Fibroblast of lung (primary cell): Measurements from ENCODE around the gene EPS15. TPM values are rescaled to one million over a fixed set of nuclear protein-coding genes. Genes with fewer than 3 reads are reported as not detected.

ENCODE experiments used
- DNase-seq, 2 donors: peaks; one replicate each; pipeline versions ENCODE4 v3.0.0 to v3.0.0-alpha.2; 2010; ENCODE audit warnings: low read depth in 2 of 2
- H2AFZ ChIP-seq: 2 replicates; pipeline ENCODE4 v1.5.1; 2012; ENCODE audit warnings: low read length, control low read depth, inconsistent platforms
- H3K27ac ChIP-seq: 2 replicates; pipeline ENCODE4 v1.5.1; 2011; ENCODE audit warnings: low read length, control low read depth; ENCODE audit not compliant: insufficient read depth
- H3K27me3 ChIP-seq: 2 replicates; pipeline ENCODE4 v1.5.1; 2011; ENCODE audit warnings: mild to moderate bottlenecking, low read length; ENCODE audit not compliant: control insufficient read depth, insufficient read depth
- H3K36me3 ChIP-seq: 2 replicates; pipeline ENCODE4 v1.5.1; 2011; ENCODE audit warnings: low read length; ENCODE audit not compliant: control insufficient read depth, insufficient read depth
- H3K4me1 ChIP-seq: 2 replicates; pipeline ENCODE4 v1.5.1; 2011; ENCODE audit warnings: low read length; ENCODE audit not compliant: control insufficient read depth, insufficient read depth; ENCODE audit errors: extremely low read depth
- H3K4me2 ChIP-seq: 2 replicates; pipeline ENCODE4 v1.5.1; 2011; ENCODE audit warnings: low read length, control low read depth; ENCODE audit not compliant: insufficient read depth; ENCODE audit errors: extremely low read depth
- H3K4me3 ChIP-seq, 4 experiments: fragments of 200-600 bp in 1 of 4; sonication (generic) in 1 of 4; replicated peaks in 1 of 4; 2 replicates each; pipeline ENCODE4 v1.5.1; 2011 to 2016; ENCODE audit warnings: low read length in 4 of 4, low read depth in 3 of 4, mild to moderate bottlenecking in 3 of 4, control low read depth in 2 of 4, inconsistent platforms in 1 of 4, mixed read lengths in 1 of 4; ENCODE audit not compliant: insufficient read depth in 1 of 4; ENCODE audit errors: control extremely low read depth in 1 of 4
- H3K79me2 ChIP-seq: 2 replicates; pipeline ENCODE4 v1.5.1; 2012; ENCODE audit warnings: mild to moderate bottlenecking, low read length, inconsistent platforms; ENCODE audit not compliant: control insufficient read depth, insufficient read depth
- H3K9ac ChIP-seq: 2 replicates; pipeline ENCODE4 v1.5.1; 2011; ENCODE audit warnings: mild to moderate bottlenecking, low read length, control low read depth; ENCODE audit not compliant: insufficient read depth
- H3K9me3 ChIP-seq: 2 replicates; pipeline ENCODE4 v1.5.1; 2012; ENCODE audit warnings: low read depth, low read length; ENCODE audit not compliant: control insufficient read depth, insufficient read depth
- H4K20me1 ChIP-seq: 2 replicates; pipeline ENCODE4 v1.5.1; 2011; ENCODE audit warnings: low read length; ENCODE audit not compliant: control insufficient read depth, insufficient read depth; ENCODE audit errors: extremely low read depth
- EZH2 ChIP-seq: IDR thresholded peaks from 2 replicates; pipeline ENCODE4 v1.5.1; 2012; ENCODE audit warnings: low read length, control low read depth, mild to moderate bottlenecking; ENCODE audit errors: missing control alignments
- polyA plus RNA-seq, 2 donors: library from polyadenylated mRNA; depleted of rRNA in 1 of 2; stranded (reverse) in 1 of 2; unstranded in 1 of 2; fragments of >200 nt; gene quantifications; 2 replicates each; pipeline ENCODE4 v1.2.1, GENCODE V29; 2011 to 2012; ENCODE audit warnings: missing spikeins in 1 of 2
- total RNA-seq: library from RNA; depleted of rRNA; stranded (reverse); fragments of >200 nt; gene quantifications from 2 replicates; pipeline ENCODE4 v1.2.1, GENCODE V29; 2014
- TF ChIP-seq, protein P1 (sequence below), 2 donors: IDR thresholded peaks in 1 of 2; conservative IDR thresholded peaks in 1 of 2; 1 replicate in 1 of 2; 2 replicates in 1 of 2; pipeline ENCODE4 v1.5.1; 2011 to 2012; ENCODE audit warnings: low read length in 2 of 2, control low read depth in 1 of 2, inconsistent platforms in 1 of 2, low read depth in 1 of 2, mild to moderate bottlenecking in 1 of 2

EPS15 gene
- total and polyA plus RNA-seq, 2 donors (not counting 1 experiment from before 2014, with no cell fraction given) = 67.7 to 75.5 TPM

- Histone ChIP-seq H3K9me3 (no peaks in the 10 kb centered on the region), H3K4me3 (no peak overlapping the region), H3K36me3 (no peaks in the 10 kb centered on the region), H4K20me1 (no peaks in the 10 kb centered on the region), H3K4me1 (peaks cover 2% of the 10 kb centered on the region), H3K27me3 (no peaks in the 10 kb centered on the region), H3K27ac (no peak overlapping the region), H3K4me2 (no peak overlapping the region), H3K9ac (no peak overlapping the region), H3K79me2 (no peaks in the 10 kb centered on the region), H2AFZ (no peak overlapping the region)
- TF ChIP-seq, protein P1, sequence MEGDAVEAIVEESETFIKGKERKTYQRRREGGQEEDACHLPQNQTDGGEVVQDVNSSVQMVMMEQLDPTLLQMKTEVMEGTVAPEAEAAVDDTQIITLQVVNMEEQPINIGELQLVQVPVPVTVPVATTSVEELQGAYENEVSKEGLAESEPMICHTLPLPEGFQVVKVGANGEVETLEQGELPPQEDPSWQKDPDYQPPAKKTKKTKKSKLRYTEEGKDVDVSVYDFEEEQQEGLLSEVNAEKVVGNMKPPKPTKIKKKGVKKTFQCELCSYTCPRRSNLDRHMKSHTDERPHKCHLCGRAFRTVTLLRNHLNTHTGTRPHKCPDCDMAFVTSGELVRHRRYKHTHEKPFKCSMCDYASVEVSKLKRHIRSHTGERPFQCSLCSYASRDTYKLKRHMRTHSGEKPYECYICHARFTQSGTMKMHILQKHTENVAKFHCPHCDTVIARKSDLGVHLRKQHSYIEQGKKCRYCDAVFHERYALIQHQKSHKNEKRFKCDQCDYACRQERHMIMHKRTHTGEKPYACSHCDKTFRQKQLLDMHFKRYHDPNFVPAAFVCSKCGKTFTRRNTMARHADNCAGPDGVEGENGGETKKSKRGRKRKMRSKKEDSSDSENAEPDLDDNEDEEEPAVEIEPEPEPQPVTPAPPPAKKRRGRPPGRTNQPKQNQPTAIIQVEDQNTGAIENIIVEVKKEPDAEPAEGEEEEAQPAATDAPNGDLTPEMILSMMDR (conservative IDR thresholded peaks at IDR 0.05 in 1 of 2, IDR thresholded peaks at IDR 0.05 in 1 of 2; ENCODE audit: low read depth in 1 of 2, low read length in 2 of 2) = no peak
- no peak for TF ChIP-seq EZH2
- DNase-seq = no peak
Observed at GRCh38 chr1:51432146-51432545, 86.9 kb downstream of the EPS15 start.

DNA sequence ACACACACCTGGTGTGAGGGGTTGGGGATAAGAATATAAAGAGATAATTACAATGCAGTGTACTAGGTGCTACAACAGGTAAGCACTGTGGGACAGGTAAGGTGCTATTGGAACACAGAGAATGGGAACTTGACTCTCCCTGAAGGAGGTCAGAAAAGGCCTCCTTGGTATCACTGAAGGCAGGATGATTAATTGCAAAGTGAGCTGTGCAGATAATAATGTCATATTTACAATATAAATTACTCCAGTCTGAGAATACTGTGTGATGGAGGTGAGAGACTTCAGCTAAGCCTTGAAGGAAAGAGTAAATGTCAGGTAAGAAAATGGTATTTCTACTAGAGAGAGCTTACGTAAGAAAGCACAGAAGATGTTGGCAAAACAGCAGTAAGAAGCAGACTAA lies 91.6 kb downstream of the EPS15 start:
- H3K36me3 ChIP-seq = no peaks in the 10 kb centered on the region
- H3K4me1 ChIP-seq = peaks cover 2% of the 10 kb centered on the region

DNA sequence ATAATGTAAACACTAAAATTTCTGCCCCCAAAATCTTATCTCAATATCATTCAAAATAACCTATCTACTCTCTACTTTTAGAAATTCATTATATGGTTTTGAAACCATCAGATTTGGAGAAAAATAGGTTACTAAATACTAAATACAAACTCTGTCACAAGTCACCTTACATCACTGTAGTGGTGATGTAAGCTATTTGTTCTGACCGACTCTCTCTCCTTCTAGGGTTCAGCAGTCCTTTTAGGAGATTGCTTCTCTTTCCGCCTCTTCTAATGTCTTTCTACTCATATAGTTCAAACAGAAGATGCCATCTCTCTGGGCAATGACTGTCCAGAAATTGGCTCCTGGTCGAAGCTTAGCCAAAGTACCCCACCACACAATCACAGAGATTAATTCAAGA lies 93.1 kb downstream of the EPS15 start:
- Histone ChIP-seq H3K27ac (no peak overlapping the region), H3K36me3 (no peaks in the 10 kb centered on the region), H2AFZ (no peak overlapping the region)

More for the DNA sequence above, 91.6 kb downstream of the EPS15 start:
- H3K27ac ChIP-seq = no peak overlapping the region
- no peak for DNase-seq
- no peak overlapping the region for H3K4me2 ChIP-seq
- no peak for TF ChIP-seq EZH2
- TF ChIP-seq, protein P1 (conservative IDR thresholded peaks at IDR 0.05 in 1 of 2, IDR thresholded peaks at IDR 0.05 in 1 of 2; ENCODE audit: low read depth in 1 of 2, low read length in 2 of 2) = no peak
- H3K4me3 ChIP-seq = no peak overlapping the region
- no peaks in the 10 kb centered on the region for H3K27me3 ChIP-seq
- H3K9me3 ChIP-seq = no peaks in the 10 kb centered on the region
- H2AFZ ChIP-seq = no peak overlapping the region
- no peak overlapping the region for H3K9ac ChIP-seq
- no peaks in the 10 kb centered on the region for H3K79me2 ChIP-seq
- no peaks in the 10 kb centered on the region for H4K20me1 ChIP-seq

More for the DNA sequence above, 93.1 kb downstream of the EPS15 start:
- H3K9me3 ChIP-seq = no peaks in the 10 kb centered on the region
- peaks cover 2% of the 10 kb centered on the region for H3K4me1 ChIP-seq
- no peak for DNase-seq
- no peaks in the 10 kb centered on the region for H3K79me2 ChIP-seq
- no peaks in the 10 kb centered on the region for H4K20me1 ChIP-seq
- H3K4me2 ChIP-seq = no peak overlapping the region
- no peak overlapping the region for H3K9ac ChIP-seq
- H3K4me3 ChIP-seq = no peak overlapping the region
- TF ChIP-seq, protein P1 (conservative IDR thresholded peaks at IDR 0.05 in 1 of 2, IDR thresholded peaks at IDR 0.05 in 1 of 2; ENCODE audit: low read depth in 1 of 2, low read length in 2 of 2) = no peak
- TF ChIP-seq EZH2 = no peak
- H3K27me3 ChIP-seq = no peaks in the 10 kb centered on the region
